MG63 (cell line): ENCODE results near the gene OR56A3. TPM values are rescaled to one million over a fixed set of nuclear protein-coding genes. Genes with fewer than 3 reads are reported as not detected.
A peak's percentile ranks its signal among the peaks of the same experiment; 100 is the strongest.
"Not testable (repeated sequence)": the region's sequence is repeated elsewhere in the genome, so short reads cannot be mapped to it uniquely, and the experiment has no call there.

Source experiments
- DNase-seq: peaks from one replicate; pipeline ENCODE4 v3.0.0-alpha.2; 2020
- H3K27me3 ChIP-seq: fragments of 250-450 bp; sonication (Bioruptor Pico); 2 replicates; pipeline ENCODE4 v1.5.1; 2020; ENCODE audit warnings: mild to moderate bottlenecking, moderate library complexity
- H3K36me3 ChIP-seq: fragments of 250-450 bp; sonication (Bioruptor Pico); 2 replicates; pipeline ENCODE4 v1.5.1; 2020; ENCODE audit warnings: mild to moderate bottlenecking, moderate library complexity
- H3K4me3 ChIP-seq: fragments of 250-450 bp; sonication (Bioruptor Pico); 2 replicates; pipeline ENCODE4 v1.5.1; 2020; ENCODE audit warnings: mild to moderate bottlenecking, moderate library complexity
- H3K9me3 ChIP-seq: fragments of 250-450 bp; sonication (Bioruptor Pico); 2 replicates; pipeline ENCODE4 v1.5.1; 2020; ENCODE audit warnings: mild to moderate bottlenecking, moderate library complexity
- total RNA-seq: library from RNA; depleted of rRNA; stranded (reverse); fragments of >200 nt; shearing (Covaris generic); gene quantifications from 2 replicates; pipeline ENCODE4 v1.2.3, GENCODE V29; 2014; ENCODE audit warnings: low replicate concordance; rRNA removed

OR56A3 gene
- total RNA-seq, 1 experiment from 2014 or later = not detected

DNA sequence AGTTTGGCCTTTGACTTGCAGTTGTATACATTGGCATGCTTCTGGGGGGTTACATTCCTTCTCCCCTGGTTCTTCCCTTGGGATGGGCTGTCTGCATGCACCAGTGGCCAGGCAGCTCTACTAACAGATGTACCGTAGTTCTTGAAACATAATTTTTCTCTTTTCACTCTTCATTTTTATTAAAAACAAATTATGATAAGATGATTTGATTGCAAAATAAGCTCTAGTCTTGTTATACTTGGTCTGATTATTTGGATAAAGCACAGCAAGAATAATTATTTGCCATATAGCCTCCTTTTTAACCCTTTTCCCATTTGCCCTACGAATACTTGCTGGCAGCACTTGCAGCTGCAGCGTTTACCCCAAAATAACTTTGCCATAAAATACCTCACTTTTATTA, 13.5 kb downstream of the OR56A3 start:
- no peak overlapping the region for H3K4me3 ChIP-seq
- peaks cover 4% of the 10 kb centered on the region for H3K9me3 ChIP-seq
- no peaks in the 10 kb centered on the region; the same call in 1 of the 2 replicates for H3K27me3 ChIP-seq
- DNase-seq = no peak
- H3K36me3 ChIP-seq = no peaks in the 10 kb centered on the region

DNA sequence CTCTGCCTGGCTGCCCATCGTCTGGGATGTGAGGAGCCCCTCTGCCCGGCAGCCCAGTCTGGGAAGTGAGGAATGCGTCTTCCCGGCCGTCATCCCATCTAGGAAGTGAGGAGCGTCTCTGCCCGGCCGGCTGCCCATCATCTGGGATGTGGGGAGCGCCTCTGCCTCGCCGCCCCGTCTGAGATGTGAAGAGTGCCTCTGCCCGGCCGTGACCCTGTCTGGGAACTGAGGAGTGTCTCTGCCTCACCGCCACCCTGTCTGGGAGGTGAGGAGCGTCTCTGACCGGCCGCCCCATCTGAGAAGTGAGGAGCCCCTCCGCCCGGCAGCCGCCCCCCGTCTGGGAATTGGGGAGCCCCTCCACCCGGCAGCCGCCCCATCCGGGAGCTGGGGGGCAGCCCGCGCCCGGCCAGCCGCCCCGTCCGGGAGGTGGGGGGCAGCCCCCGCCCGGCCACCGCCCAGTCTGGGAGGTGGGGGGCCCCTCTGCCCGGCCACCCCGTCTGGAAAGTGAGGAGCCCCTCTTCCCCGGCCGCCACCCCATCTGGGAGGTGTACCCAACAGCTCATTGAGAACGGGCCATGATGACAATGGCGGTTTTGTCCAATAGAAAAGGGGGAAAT, 18.8 kb downstream of the OR56A3 start:
- not testable (repeated sequence) for H3K27me3 ChIP-seq, DNase-seq, H3K4me3 ChIP-seq, H3K36me3 ChIP-seq, H3K9me3 ChIP-seq

DNA sequence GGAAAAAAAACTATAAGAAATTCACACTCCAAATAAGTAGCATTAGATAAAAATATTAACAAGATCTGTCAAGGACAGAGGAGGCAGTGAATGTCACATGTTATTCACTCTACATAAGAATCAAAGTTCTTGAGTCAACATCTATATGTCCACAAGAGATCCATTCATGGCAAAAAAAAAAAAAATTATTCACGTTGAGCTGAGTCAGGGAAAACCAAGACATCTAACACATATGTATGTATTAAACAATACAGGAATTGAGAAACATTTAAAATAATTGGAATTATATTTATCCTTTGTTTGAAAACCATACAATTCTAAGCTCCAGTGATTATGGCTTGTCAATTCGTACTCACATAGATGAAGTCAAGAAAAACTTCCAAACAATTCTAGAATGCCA, 24.9 kb downstream of the OR56A3 start:
- no peak overlapping the region for H3K4me3 ChIP-seq
- DNase-seq = no peak
- peaks cover 4% of the 10 kb centered on the region; the same call in 1 of the 2 replicates for H3K27me3 ChIP-seq

DNA sequence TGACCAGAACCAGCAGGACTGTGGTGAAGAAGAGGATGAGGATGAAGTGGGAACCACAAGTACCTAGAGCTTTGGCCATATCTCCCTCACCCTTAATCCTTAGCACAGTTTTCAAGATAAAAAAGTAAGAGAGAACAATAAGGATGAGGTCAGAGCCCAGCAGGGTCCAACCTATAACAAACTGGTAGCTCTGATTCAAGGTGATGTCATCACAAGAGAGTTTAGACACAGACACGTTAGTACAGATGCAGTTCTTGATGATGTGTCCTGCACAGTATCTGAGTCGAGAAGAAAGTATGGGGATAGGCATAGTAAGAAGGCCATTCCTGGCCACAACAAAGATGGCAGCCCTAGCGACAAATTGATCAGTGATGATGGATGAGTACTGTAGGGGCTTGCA, 25.7 kb downstream of the OR56A3 start:
- H3K36me3 ChIP-seq = no peaks in the 10 kb centered on the region
- peak; percentile 7 for DNase-seq
- no peaks in the 10 kb centered on the region for H3K9me3 ChIP-seq
- H3K27me3 ChIP-seq = peaks cover 4% of the 10 kb centered on the region; the same call in 1 of the 2 replicates
- no peak overlapping the region for H3K4me3 ChIP-seq

More for the DNA sequence above, 24.9 kb downstream of the OR56A3 start:
- no peaks in the 10 kb centered on the region for H3K36me3 ChIP-seq
- H3K9me3 ChIP-seq = no peaks in the 10 kb centered on the region

DNA sequence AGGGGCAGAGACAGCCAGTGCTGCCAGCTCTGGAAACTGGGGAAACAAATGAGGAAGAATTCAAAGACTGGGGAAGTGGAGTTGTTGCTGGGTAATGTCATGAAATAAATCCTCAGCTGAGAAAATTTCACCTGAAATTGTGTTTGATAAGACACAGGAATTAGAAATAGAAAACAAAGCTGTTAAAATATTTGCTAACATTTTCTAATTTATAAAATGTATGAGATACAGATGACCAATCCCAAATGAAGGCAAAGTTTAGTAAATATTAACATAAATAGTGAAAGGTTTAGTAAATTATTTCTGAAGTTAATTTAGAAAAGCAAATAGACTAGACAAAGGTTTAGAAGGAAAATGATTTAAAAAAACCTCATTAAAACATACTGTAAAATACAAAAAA, 26.3 kb downstream of the OR56A3 start, which contains the start of gene OR56A5:
TSS of gene OR56A5 (minus strand) at position 101 of the 400 bp plus-strand sequence. CDS start at position 101, 0 bp downstream.
- DNase-seq = no peak
- no peaks in the 10 kb centered on the region for H3K9me3 ChIP-seq
- no peaks in the 10 kb centered on the region for H3K36me3 ChIP-seq
- no peak within 1 kb of the TSS for H3K4me3 ChIP-seq
- peaks cover 4% of the 10 kb centered on the region; the same call in 1 of the 2 replicates for H3K27me3 ChIP-seq

DNA sequence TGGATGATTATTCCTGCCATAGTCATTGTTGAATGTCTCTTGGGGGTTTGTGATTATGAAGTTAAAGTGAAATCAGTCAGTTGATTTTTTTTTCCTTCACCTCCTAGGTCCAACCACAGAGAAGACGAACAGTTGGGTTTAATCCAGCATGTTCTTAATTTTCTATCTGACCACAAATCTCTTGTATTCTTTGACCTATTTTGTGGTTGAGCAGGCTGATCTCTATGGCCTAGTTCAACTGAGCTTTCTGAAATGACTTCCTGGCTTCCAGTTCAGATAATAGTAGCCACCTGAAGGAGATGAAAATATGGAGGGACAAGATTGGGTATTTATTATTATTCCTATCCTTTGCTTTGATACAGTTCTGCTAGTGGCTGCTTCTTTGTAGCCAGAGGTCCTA, 31.5 kb downstream of the OR56A3 start:
- peaks cover 4% of the 10 kb centered on the region; the same call in 1 of the 2 replicates for H3K27me3 ChIP-seq
- H3K9me3 ChIP-seq = no peaks in the 10 kb centered on the region; the same call in 1 of the 2 replicates
- no peak overlapping the region for H3K4me3 ChIP-seq
- H3K36me3 ChIP-seq = no peaks in the 10 kb centered on the region
- DNase-seq = no peak

DNA sequence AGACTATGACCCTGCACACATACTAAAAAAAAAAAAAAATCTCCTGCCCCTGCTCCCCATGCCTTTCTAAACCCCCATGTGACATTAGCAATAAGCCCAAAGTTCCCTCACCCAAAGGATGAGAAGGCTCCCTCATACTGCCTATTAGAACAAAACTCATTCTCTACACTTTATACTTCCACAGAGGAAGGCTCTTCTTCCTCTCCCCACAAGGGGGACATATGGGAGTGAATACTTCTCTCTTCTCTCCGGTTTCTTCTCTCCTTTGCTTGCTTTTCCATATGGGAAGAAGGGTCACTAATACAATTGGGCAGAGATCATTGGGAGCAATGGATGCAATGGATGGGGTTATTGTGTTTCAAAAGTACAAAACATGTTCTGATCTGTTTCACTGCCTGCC, 41.4 kb downstream of the OR56A3 start:
- H3K27me3 ChIP-seq = no peaks in the 10 kb centered on the region
- no peak overlapping the region for H3K4me3 ChIP-seq
- H3K9me3 ChIP-seq = peaks cover 6% of the 10 kb centered on the region; the same call in 1 of the 2 replicates
- H3K36me3 ChIP-seq = no peaks in the 10 kb centered on the region
- DNase-seq = no peak

DNA sequence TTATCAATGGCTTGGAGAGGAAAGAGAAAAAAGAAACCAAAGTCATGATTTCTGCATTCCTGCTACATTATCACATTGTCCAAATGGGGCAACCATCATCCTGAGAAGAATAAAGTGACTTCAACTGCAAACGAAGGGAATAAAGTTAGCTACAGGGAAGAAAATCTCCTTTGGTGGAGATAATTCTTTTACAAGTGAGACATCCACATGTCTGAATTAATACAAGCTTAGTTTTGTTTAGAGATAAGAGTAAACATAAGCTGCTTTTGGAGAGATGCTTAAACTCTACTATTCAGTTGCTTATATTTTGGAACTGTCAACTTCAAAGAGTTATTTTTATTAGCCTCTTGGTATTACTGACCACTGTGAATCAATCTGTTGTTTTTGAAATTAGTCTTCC, 44.8 kb downstream of the OR56A3 start, which contains the start of gene OR52L1:
TSS of gene OR52L1 (minus strand) at position 101 of the 400 bp plus-strand sequence. CDS start at position 46, 55 bp downstream.
- no peak for DNase-seq
- no peak within 1 kb of the TSS for H3K4me3 ChIP-seq
- no peaks in the 10 kb centered on the region for H3K36me3 ChIP-seq
- H3K27me3 ChIP-seq = no peaks in the 10 kb centered on the region
- H3K9me3 ChIP-seq = no peaks in the 10 kb centered on the region

DNA sequence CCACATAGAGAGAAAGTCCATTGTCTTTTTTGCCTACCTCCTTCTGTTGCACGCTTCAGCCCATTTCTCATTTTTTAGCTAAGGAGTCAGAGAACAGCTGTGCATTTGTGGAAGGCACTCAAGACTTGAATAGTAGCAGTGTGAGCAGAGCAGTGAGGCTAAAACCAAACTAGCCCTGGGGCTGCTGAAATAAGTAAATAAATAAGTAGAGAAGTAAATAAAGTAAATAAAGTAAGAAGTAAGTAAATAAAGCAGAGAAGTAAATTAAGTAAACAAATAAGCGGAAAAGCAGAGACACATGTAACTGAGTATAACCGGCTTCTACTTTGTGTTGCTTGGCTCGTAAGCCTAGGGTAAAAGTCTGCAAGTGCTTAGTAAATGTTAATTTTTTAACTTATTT, 47.2 kb downstream of the OR56A3 start:
- Histone ChIP-seq H3K27me3 (no peaks in the 10 kb centered on the region), H3K9me3 (no peaks in the 10 kb centered on the region), H3K4me3 (no peak overlapping the region), H3K36me3 (no peaks in the 10 kb centered on the region)
- DNase-seq = no peak

DNA sequence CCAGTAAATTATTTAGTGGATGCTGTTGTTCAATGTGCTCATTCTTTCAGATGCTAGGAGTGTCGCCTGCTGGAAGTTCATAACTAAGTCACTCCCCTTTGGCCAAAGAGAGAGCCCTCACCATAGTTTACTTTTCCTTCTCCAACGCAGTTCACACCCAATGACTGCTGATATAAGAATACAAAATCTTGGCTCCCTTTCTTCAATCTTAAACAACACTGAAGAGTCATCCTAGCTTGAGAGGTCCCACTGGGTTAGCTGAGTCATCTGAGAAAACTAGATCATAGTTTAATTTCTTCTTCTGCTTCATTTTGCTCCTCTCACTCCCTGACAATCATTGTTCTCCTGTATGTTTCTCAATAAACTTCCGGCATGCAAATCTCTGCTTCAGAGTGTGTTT, 50.1 kb downstream of the OR56A3 start:
- peak; percentile 9 for DNase-seq
- Histone ChIP-seq H3K9me3 (no peaks in the 10 kb centered on the region), H3K4me3 (no peak overlapping the region), H3K36me3 (no peaks in the 10 kb centered on the region), H3K27me3 (no peaks in the 10 kb centered on the region)

DNA sequence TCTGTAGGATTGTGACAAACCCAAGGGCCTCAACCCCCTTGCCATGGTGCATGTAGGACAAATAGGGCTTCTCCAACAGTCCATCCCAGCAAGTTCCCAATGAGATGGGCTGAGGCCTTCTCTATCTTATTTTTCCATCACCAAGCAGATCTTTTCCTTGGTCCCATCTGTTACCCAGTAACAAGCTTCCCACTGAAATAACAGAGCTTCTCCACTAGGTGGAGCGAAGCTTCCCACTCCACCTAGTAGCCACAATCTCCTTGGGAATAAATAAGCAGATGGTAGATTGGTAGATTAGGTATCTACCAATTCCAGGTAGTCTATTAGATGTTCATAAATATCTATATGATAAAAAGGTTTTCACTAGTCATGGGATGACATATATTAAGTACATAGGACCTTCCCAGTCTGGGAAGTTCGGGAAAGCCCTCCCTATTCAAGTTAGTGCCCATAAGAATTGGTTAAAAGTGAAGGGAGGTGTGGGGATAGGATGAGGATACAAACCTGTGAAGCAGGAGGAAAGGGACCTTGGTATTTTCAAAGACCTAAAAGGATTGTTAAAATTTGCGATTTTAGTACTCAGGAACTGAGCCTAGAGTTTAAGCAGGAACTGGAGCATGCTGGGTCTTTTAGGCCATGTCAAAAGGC, 50.7 kb downstream of the OR56A3 start:
- Histone ChIP-seq H3K4me3 (no peak overlapping the region), H3K27me3 (no peaks in the 10 kb centered on the region), H3K9me3 (no peaks in the 10 kb centered on the region), H3K36me3 (no peaks in the 10 kb centered on the region)
- no peak for DNase-seq

DNA sequence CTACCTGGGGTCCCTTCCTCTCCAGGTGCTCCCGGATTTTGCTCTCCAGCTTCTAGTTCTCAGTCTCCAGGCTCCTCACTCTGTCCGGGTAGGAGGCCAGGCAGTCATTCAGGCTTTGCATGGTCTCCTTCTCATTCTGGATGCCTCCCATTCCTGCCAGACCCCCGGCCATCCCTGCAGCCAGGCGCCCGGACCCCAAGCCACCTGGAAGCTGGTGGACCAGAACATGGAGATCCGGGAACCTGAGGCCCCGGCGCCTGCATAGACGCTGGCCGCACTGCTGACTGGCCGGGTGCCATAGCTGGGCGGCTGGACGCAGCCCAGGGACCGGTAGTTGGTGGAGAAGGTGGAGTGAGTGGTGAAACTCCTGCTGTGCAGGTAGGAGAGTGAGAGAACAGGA, 52.7 kb downstream of the OR56A3 start:
- Histone ChIP-seq H3K27me3 (no peaks in the 10 kb centered on the region), H3K36me3 (no peaks in the 10 kb centered on the region), H3K4me3 (no peak overlapping the region), H3K9me3 (no peaks in the 10 kb centered on the region)
- DNase-seq = no peak

Other genes starting within 250 kb of the OR56A3 start
- gene OR56B1, start 205.8 kb upstream of the OR56A3 start, total RNA-seq = not detected in 2 replicates
- not detected in 2 replicates for gene OR52N4, start 188.0 kb upstream of the OR56A3 start, total RNA-seq
- gene OR52N5, start 158.9 kb upstream of the OR56A3 start, total RNA-seq = not detected in 2 replicates
- not detected in 2 replicates for gene OR52N1, start 151.0 kb upstream of the OR56A3 start, total RNA-seq
- gene OR52N2, start 133.3 kb upstream of the OR56A3 start, total RNA-seq = not detected in 2 replicates
- not detected in 2 replicates for gene OR52E6, start 100.4 kb upstream of the OR56A3 start, total RNA-seq
- not detected in 2 replicates for gene OR52E8, start 84.6 kb upstream of the OR56A3 start, total RNA-seq
- gene OR52E4, start 61.6 kb upstream of the OR56A3 start, total RNA-seq = not detected in 2 replicates
- gene OR52E5, start 49.0 kb upstream of the OR56A3 start, total RNA-seq = not detected in 2 replicates
- not detected in 2 replicates for gene OR56A5, start 26.2 kb downstream of the OR56A3 start, total RNA-seq
- not detected in 2 replicates for gene OR52L1, start 44.7 kb downstream of the OR56A3 start, total RNA-seq
- gene OR56A4, start 64.7 kb downstream of the OR56A3 start, total RNA-seq = not detected in 2 replicates
- not detected in 2 replicates for gene OR56A1, start 88.5 kb downstream of the OR56A3 start, total RNA-seq
- gene OR56B4, start 165.4 kb downstream of the OR56A3 start, total RNA-seq = not detected in 2 replicates
- not detected in 2 replicates for gene OR52B2, start 228.1 kb downstream of the OR56A3 start, total RNA-seq